CMK (cell line): Measurements from ENCODE around the gene FMN1.
"Not testable (repeated sequence)": the region's sequence is repeated elsewhere in the genome, so short reads cannot be mapped to it uniquely, and the experiment has no call there.

Experiments
- DNase-seq: peaks from one replicate; pipeline ENCODE4 v3.0.0-alpha.2; 2010; ENCODE audit warnings: low read depth

FMN1 gene

GRCh38 chr15:33091983-33092693, 102.4 kb downstream of the FMN1 start:
- no peak for DNase-seq

GRCh38 chr15:33089878-33090757, 104.4 kb downstream of the FMN1 start:
- no peak for DNase-seq

- no peak for DNase-seq
These were observed 105.2 kb downstream of the FMN1 start for GRCh38 chr15:33089165-33089877.

- DNase-seq = peak; percentile 9
These were observed 107.9 kb downstream of the FMN1 start for GRCh38 chr15:33086500-33087121.

- DNase-seq = no peak
These were observed 109.9 kb downstream of the FMN1 start for GRCh38 chr15:33084661-33085060.

- no peak for DNase-seq
These were observed 111.1 kb downstream of the FMN1 start for GRCh38 chr15:33083232-33084081.

GRCh38 chr15:33080006-33080405, 114.5 kb downstream of the FMN1 start:
- no peak for DNase-seq

- DNase-seq = no peak
These were observed 115.9 kb downstream of the FMN1 start for GRCh38 chr15:33078607-33079006.

GRCh38 chr15:33076937-33077336, 117.6 kb downstream of the FMN1 start:
- no peak for DNase-seq

- no peak for DNase-seq
These were observed 119.6 kb downstream of the FMN1 start for GRCh38 chr15:33074942-33075341.

- no peak for DNase-seq
These were observed 120.3 kb downstream of the FMN1 start for GRCh38 chr15:33074212-33074611.

- DNase-seq = no peak
These were observed 123.1 kb downstream of the FMN1 start for GRCh38 chr15:33071451-33071850.

- DNase-seq = not testable (repeated sequence)
These were observed 124.6 kb downstream of the FMN1 start for GRCh38 chr15:33069903-33070302.

- DNase-seq = no peak
These were observed 125.4 kb downstream of the FMN1 start for GRCh38 chr15:33069161-33069560.

- no peak for DNase-seq
These were observed 126.0 kb downstream of the FMN1 start for GRCh38 chr15:33068511-33068990.

GRCh38 chr15:33068007-33068481, 126.5 kb downstream of the FMN1 start:
- DNase-seq = peak; percentile 2

GRCh38 chr15:33067456-33067855, 127.1 kb downstream of the FMN1 start:
- DNase-seq = no peak

GRCh38 chr15:33066584-33066983, 127.9 kb downstream of the FMN1 start:
- no peak for DNase-seq

- no peak for DNase-seq
These were observed 129.6 kb downstream of the FMN1 start for GRCh38 chr15:33064878-33065277.

- DNase-seq = no peak
These were observed 135.3 kb downstream of the FMN1 start for GRCh38 chr15:33059184-33059583.

GRCh38 chr15:33057845-33058244, 136.7 kb downstream of the FMN1 start:
- no peak for DNase-seq
